ENCODE data around the gene CCR3.

Gene CCR3

GRCh38 chr3:46284981-46285683 is 42.9 kb downstream of the CCR3 start:
- no peak for TF ChIP-seq CTCF (IDR thresholded peaks at IDR 0.05; ENCODE audit: insufficient read depth, low read depth, low read length, missing control alignments)
- H3K4me3 ChIP-seq (ENCODE audit: low read length) = no peak overlapping the region

GRCh38 chr3:46285931-46286619 is 43.8 kb downstream of the CCR3 start:
- H3K4me3 ChIP-seq (ENCODE audit: low read length) = no peak overlapping the region
- DNase-seq (ENCODE audit: low read depth) = no peak
- no peak for TF ChIP-seq CTCF (IDR thresholded peaks at IDR 0.05; ENCODE audit: insufficient read depth, low read depth, low read length, missing control alignments)

More at GRCh38 chr3:46284981-46285683, 42.9 kb downstream of the CCR3 start:
- no peak for DNase-seq (ENCODE audit: low read depth)

- no peak for TF ChIP-seq CTCF (IDR thresholded peaks at IDR 0.05; ENCODE audit: insufficient read depth, low read depth, low read length, missing control alignments)
- DNase-seq (ENCODE audit: low read depth) = no peak
- H3K4me3 ChIP-seq (ENCODE audit: low read length) = no peak overlapping the region
These were observed 44.8 kb downstream of the CCR3 start for GRCh38 chr3:46286947-46287565.

GRCh38 chr3:46289551-46289950 is 47.3 kb downstream of the CCR3 start:
- no peak overlapping the region for H3K4me3 ChIP-seq (ENCODE audit: low read length)
- TF ChIP-seq CTCF (IDR thresholded peaks at IDR 0.05; ENCODE audit: insufficient read depth, low read depth, low read length, missing control alignments) = no peak
- DNase-seq (ENCODE audit: low read depth) = no peak

- DNase-seq (ENCODE audit: low read depth) = no peak
- no peak for TF ChIP-seq CTCF (IDR thresholded peaks at IDR 0.05; ENCODE audit: insufficient read depth, low read depth, low read length, missing control alignments)
- no peak overlapping the region for H3K4me3 ChIP-seq (ENCODE audit: low read length)
These were observed 47.7 kb downstream of the CCR3 start for GRCh38 chr3:46289966-46290365.

- DNase-seq (ENCODE audit: low read depth) = no peak
- no peak for TF ChIP-seq CTCF (IDR thresholded peaks at IDR 0.05; ENCODE audit: insufficient read depth, low read depth, low read length, missing control alignments)
These were observed 48.8 kb downstream of the CCR3 start for GRCh38 chr3:46291046-46291445.

More at GRCh38 chr3:46291046-46291445, 48.8 kb downstream of the CCR3 start:
- H3K4me3 ChIP-seq (ENCODE audit: low read length) = no peak overlapping the region

Data from epithelial cell of esophagus (primary cell).